ENCODE data around the gene LRMDA.

The LRMDA gene

DNA sequence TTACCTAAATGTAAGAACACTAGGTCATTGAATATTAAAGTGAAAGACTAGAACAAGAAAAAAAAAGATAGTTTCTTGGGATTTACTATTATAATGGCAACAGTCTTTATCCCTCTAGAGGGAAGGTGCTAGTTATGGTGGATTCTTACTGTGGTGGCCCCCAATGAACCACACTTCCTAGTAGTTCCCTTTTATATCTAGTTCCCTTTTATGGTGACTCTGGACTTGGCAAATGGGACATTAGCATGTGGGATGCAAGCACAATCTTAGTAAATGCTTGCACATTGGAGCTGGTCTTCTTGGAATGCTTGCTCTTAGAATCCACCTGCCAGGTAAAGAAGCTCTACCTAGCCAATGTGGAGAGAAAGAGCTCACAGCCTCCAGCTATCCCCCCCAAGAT lies 430.2 kb downstream of the LRMDA start:
- DNase-seq = no peak
- Histone ChIP-seq H3K4me3 (ENCODE audit: low read length) (no peak overlapping the region), H4K8ac (ENCODE audit: low read depth, low read length) (no peak overlapping the region), H3K79me2 (ENCODE audit: control insufficient read depth, insufficient read depth, low read length) (no peaks in the 10 kb centered on the region), H3K36me3 (ENCODE audit: control insufficient read depth, insufficient read depth, low read length) (no peaks in the 10 kb centered on the region), H3K18ac (ENCODE audit: low read length) (no peak overlapping the region), H2BK120ac (ENCODE audit: low read depth, low read length) (no peak overlapping the region), H2AK5ac (ENCODE audit: low read length) (no peak overlapping the region), H3K4ac (ENCODE audit: low read depth, low read length) (no peak overlapping the region), H3K23ac (ENCODE audit: low read length) (no peak overlapping the region), H3K9ac (ENCODE audit: low read length) (no peak overlapping the region), H3K56ac (ENCODE audit: low read length) (no peak overlapping the region), H3K4me2 (ENCODE audit: low read length) (no peak overlapping the region), H3K27me3 (ENCODE audit: insufficient read depth, low read length, poor library complexity) (no peaks in the 10 kb centered on the region), H2BK5ac (ENCODE audit: low read length) (no peak overlapping the region), H3K79me1 (ENCODE audit: low read length) (no peaks in the 10 kb centered on the region), H2BK15ac (replicated peaks; ENCODE audit: low read depth) (no peak overlapping the region), H3K27ac (ENCODE audit: low read depth, low read length) (no peak overlapping the region), H4K5ac (ENCODE audit: low read length) (no peak overlapping the region), H3K4me1 (ENCODE audit: control insufficient read depth, low read depth, low read length) (no peaks in the 10 kb centered on the region)

DNA sequence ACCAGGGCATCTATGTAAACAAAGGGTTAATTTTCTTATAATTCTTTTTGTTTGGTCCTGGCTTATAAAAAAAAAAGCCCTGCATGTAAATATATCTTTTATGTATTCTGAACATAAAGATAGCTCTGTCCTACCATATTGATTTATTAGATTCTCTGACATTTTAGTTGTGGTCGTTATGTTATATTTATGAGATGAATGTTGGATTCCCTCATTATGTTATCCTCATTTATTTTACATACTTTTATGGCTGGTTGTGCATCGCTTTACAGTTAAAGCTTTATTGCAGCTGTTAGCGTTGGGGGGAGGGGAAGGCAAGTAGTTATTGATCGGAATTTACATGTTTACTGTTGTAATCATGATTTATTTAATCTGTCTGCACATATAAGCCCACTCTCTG lies 431.5 kb downstream of the LRMDA start:
- Histone ChIP-seq H3K56ac (ENCODE audit: low read length) (no peak overlapping the region), H3K36me3 (ENCODE audit: control insufficient read depth, insufficient read depth, low read length) (no peaks in the 10 kb centered on the region), H3K4me3 (ENCODE audit: low read length) (no peak overlapping the region), H3K79me2 (ENCODE audit: control insufficient read depth, insufficient read depth, low read length) (no peaks in the 10 kb centered on the region), H3K4ac (ENCODE audit: low read depth, low read length) (no peak overlapping the region), H3K9ac (ENCODE audit: low read length) (no peak overlapping the region), H3K27ac (ENCODE audit: low read depth, low read length) (no peak overlapping the region), H4K8ac (ENCODE audit: low read depth, low read length) (no peak overlapping the region), H4K5ac (ENCODE audit: low read length) (no peak overlapping the region), H3K18ac (ENCODE audit: low read length) (no peak overlapping the region), H2BK120ac (ENCODE audit: low read depth, low read length) (no peak overlapping the region), H2BK15ac (replicated peaks; ENCODE audit: low read depth) (no peak overlapping the region), H3K23ac (ENCODE audit: low read length) (no peak overlapping the region), H2AK5ac (ENCODE audit: low read length) (no peak overlapping the region), H2BK5ac (ENCODE audit: low read length) (no peak overlapping the region), H3K4me2 (ENCODE audit: low read length) (no peak overlapping the region), H3K4me1 (ENCODE audit: control insufficient read depth, low read depth, low read length) (no peaks in the 10 kb centered on the region), H3K79me1 (ENCODE audit: low read length) (no peaks in the 10 kb centered on the region), H3K27me3 (ENCODE audit: insufficient read depth, low read length, poor library complexity) (no peaks in the 10 kb centered on the region)
- no CpG with 5 or more reads among the region's 4 CpGs for WGBS (ENCODE audit: extremely low coverage, insufficient coverage, low lambda C conversion rate)
- DNase-seq = no peak

DNA sequence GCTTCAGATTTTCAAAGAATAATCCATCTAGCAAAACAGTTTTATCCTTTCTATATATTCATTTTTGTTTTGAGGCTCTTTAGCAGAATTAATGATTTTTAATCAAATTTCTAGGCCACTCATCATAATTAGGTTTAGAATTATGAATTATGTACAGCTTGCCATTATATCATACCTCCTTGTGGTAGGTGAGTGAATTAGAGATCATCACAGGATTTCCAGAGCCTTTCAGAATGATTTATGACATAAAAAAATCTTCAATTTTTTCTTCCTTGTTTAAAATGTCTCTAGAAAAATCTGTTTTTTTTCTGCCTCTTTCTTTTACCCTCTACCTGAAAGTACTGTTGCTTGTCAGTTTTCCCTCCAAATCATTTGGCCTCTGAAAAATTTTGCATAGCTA lies 433.3 kb downstream of the LRMDA start:
- Histone ChIP-seq H4K8ac (ENCODE audit: low read depth, low read length) (no peak overlapping the region), H3K27ac (ENCODE audit: low read depth, low read length) (no peak overlapping the region), H3K4ac (ENCODE audit: low read depth, low read length) (no peak overlapping the region), H3K27me3 (ENCODE audit: insufficient read depth, low read length, poor library complexity) (no peaks in the 10 kb centered on the region), H3K4me2 (ENCODE audit: low read length) (no peak overlapping the region), H4K5ac (ENCODE audit: low read length) (no peak overlapping the region), H2BK5ac (ENCODE audit: low read length) (no peak overlapping the region), H3K9ac (ENCODE audit: low read length) (no peak overlapping the region), H3K4me3 (ENCODE audit: low read length) (no peak overlapping the region), H3K4me1 (ENCODE audit: control insufficient read depth, low read depth, low read length) (no peaks in the 10 kb centered on the region), H3K79me2 (ENCODE audit: control insufficient read depth, insufficient read depth, low read length) (no peaks in the 10 kb centered on the region), H3K23ac (ENCODE audit: low read length) (no peak overlapping the region), H2BK120ac (ENCODE audit: low read depth, low read length) (no peak overlapping the region), H3K56ac (ENCODE audit: low read length) (no peak overlapping the region), H2AK5ac (ENCODE audit: low read length) (no peak overlapping the region), H3K36me3 (ENCODE audit: control insufficient read depth, insufficient read depth, low read length) (no peaks in the 10 kb centered on the region), H2BK15ac (replicated peaks; ENCODE audit: low read depth) (no peak overlapping the region), H3K79me1 (ENCODE audit: low read length) (no peaks in the 10 kb centered on the region), H3K18ac (ENCODE audit: low read length) (no peak overlapping the region)
- no peak for DNase-seq

DNA sequence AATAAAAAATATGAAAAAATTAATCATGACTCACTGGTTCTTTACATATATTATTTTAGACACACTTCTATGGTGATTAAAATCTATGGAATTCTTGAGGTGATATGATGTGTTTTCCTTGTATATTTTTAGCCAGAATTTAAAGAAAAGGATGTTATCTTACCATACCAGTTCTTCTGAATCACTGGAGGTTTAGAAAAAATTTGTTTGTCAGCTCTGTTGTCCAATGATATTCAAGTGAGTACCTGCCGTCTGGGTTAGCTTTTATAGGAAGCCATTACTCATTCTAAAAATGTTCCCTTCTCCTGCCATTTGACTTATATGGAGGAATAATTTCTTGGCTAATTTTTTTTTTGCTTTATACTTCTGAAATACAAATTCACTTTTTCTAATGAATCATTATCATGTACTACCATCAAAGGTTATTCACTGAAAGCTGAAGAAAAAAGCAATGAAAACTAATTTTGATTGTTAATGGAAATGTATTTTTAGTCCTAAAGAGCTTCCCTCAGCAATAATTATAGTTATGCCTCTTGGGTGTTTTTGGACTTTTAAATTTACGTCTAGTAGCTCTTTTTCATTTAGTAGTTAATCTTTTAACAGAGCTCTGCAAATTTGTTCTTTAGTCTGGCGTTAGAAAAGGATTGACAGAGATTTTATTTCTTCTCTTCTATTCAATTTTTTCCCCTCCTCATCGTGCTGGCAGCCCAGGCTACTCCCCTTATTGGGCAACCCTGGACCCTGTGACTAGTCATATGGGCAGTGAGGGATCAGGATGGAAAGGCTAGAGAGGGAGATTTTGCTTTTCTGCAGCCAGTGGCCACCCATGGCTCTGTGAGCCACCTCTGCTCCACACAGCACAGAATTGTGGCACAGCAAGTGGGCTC lies 434.2 kb downstream of the LRMDA start:
- H3K79me2 ChIP-seq (ENCODE audit: control insufficient read depth, insufficient read depth, low read length) = no peaks in the 10 kb centered on the region
- no peak overlapping the region for H4K8ac ChIP-seq (ENCODE audit: low read depth, low read length)
- H3K4me3 ChIP-seq (ENCODE audit: low read length) = no peak overlapping the region
- no peak overlapping the region for H4K5ac ChIP-seq (ENCODE audit: low read length)
- H3K27ac ChIP-seq (ENCODE audit: low read depth, low read length) = no peak overlapping the region
- WGBS (ENCODE audit: extremely low coverage, insufficient coverage, low lambda C conversion rate) = no CpG with 5 or more reads among the region's 4 CpGs
- no peak overlapping the region for H3K18ac ChIP-seq (ENCODE audit: low read length)
- no peaks in the 10 kb centered on the region for H3K27me3 ChIP-seq (ENCODE audit: insufficient read depth, low read length, poor library complexity)
- no peak overlapping the region for H3K4ac ChIP-seq (ENCODE audit: low read depth, low read length)
- no peak overlapping the region for H2BK15ac ChIP-seq (replicated peaks; ENCODE audit: low read depth)
- H3K23ac ChIP-seq (ENCODE audit: low read length) = no peak overlapping the region
- no peak overlapping the region for H3K56ac ChIP-seq (ENCODE audit: low read length)
- H3K79me1 ChIP-seq (ENCODE audit: low read length) = no peaks in the 10 kb centered on the region
- no peaks in the 10 kb centered on the region for H3K4me1 ChIP-seq (ENCODE audit: control insufficient read depth, low read depth, low read length)
- no peak overlapping the region for H3K9ac ChIP-seq (ENCODE audit: low read length)
- H2BK120ac ChIP-seq (ENCODE audit: low read depth, low read length) = no peak overlapping the region
- no peak overlapping the region for H2BK5ac ChIP-seq (ENCODE audit: low read length)
- no peak overlapping the region for H2AK5ac ChIP-seq (ENCODE audit: low read length)
- H3K36me3 ChIP-seq (ENCODE audit: control insufficient read depth, insufficient read depth, low read length) = no peaks in the 10 kb centered on the region
- H3K4me2 ChIP-seq (ENCODE audit: low read length) = no peak overlapping the region
- DNase-seq = no peak

DNA sequence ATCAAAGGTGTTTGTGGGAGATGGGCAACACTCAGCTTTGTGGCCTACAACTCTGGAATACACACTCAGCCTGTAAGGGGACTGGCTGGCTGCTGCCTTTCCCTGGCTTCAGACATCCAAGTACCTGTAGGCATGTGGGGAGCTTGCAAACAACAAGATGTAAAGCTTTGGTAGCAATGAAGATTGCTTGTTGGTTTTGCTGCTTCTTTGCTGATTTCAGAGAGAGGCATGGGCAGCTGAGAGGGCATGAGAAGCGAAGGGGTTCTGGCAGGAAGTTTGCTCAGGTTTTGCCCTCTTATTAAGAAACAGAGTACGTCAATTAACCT lies 434.8 kb downstream of the LRMDA start:
- DNase-seq = no peak
- no peak overlapping the region for H2BK120ac ChIP-seq (ENCODE audit: low read depth, low read length)
- no peak overlapping the region for H3K4ac ChIP-seq (ENCODE audit: low read depth, low read length)

DNA sequence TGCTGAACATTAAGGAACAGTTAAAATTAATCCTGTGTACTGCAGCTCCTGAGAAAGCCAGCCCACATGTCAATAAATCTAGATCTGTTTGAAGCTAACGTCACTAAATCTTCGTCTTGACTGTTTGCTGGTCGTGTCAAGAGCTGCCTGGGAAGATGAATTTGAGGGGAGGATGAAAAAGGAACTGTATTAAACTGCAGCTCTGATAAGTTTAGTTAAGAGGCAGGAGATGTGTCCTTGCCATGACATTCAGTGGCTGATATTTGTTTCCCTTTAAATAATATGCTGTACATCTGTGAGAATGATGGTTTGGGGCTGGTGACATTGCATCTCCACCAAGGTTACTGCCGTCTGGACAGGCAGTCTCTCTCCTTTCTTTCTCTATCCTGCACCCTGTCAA lies 435.3 kb downstream of the LRMDA start:
- no peak overlapping the region for H3K23ac ChIP-seq (ENCODE audit: low read length)
- no peaks in the 10 kb centered on the region for H3K36me3 ChIP-seq (ENCODE audit: control insufficient read depth, insufficient read depth, low read length)
- no peaks in the 10 kb centered on the region for H3K79me1 ChIP-seq (ENCODE audit: low read length)
- no peak overlapping the region for H3K27ac ChIP-seq (ENCODE audit: low read depth, low read length)
- WGBS (ENCODE audit: extremely low coverage, insufficient coverage, low lambda C conversion rate) = no CpG with 5 or more reads among the region's 4 CpGs
- no peak overlapping the region for H3K9ac ChIP-seq (ENCODE audit: low read length)
- H3K79me2 ChIP-seq (ENCODE audit: control insufficient read depth, insufficient read depth, low read length) = no peaks in the 10 kb centered on the region
- no peak overlapping the region for H2BK5ac ChIP-seq (ENCODE audit: low read length)
- H2BK15ac ChIP-seq (replicated peaks; ENCODE audit: low read depth) = no peak overlapping the region
- H2BK120ac ChIP-seq (ENCODE audit: low read depth, low read length) = no peak overlapping the region
- no peak overlapping the region for H2AK5ac ChIP-seq (ENCODE audit: low read length)
- no peak overlapping the region for H3K4me3 ChIP-seq (ENCODE audit: low read length)
- H3K4ac ChIP-seq (ENCODE audit: low read depth, low read length) = no peak overlapping the region
- no peaks in the 10 kb centered on the region for H3K4me1 ChIP-seq (ENCODE audit: control insufficient read depth, low read depth, low read length)
- no peak overlapping the region for H3K18ac ChIP-seq (ENCODE audit: low read length)
- no peak for DNase-seq
- no peak overlapping the region for H4K8ac ChIP-seq (ENCODE audit: low read depth, low read length)
- no peak overlapping the region for H4K5ac ChIP-seq (ENCODE audit: low read length)
- H3K4me2 ChIP-seq (ENCODE audit: low read length) = no peak overlapping the region
- H3K27me3 ChIP-seq (ENCODE audit: insufficient read depth, low read length, poor library complexity) = no peaks in the 10 kb centered on the region
- H3K56ac ChIP-seq (ENCODE audit: low read length) = no peak overlapping the region

More for the DNA sequence above, 434.8 kb downstream of the LRMDA start:
- H3K56ac ChIP-seq (ENCODE audit: low read length) = no peak overlapping the region
- no peaks in the 10 kb centered on the region for H3K27me3 ChIP-seq (ENCODE audit: insufficient read depth, low read length, poor library complexity)
- no peaks in the 10 kb centered on the region for H3K36me3 ChIP-seq (ENCODE audit: control insufficient read depth, insufficient read depth, low read length)
- no CpG with 5 or more reads among the region's 2 CpGs for WGBS (ENCODE audit: extremely low coverage, insufficient coverage, low lambda C conversion rate)
- H3K23ac ChIP-seq (ENCODE audit: low read length) = no peak overlapping the region
- no peaks in the 10 kb centered on the region for H3K4me1 ChIP-seq (ENCODE audit: control insufficient read depth, low read depth, low read length)
- H4K5ac ChIP-seq (ENCODE audit: low read length) = no peak overlapping the region
- H3K9ac ChIP-seq (ENCODE audit: low read length) = no peak overlapping the region
- no peak overlapping the region for H4K8ac ChIP-seq (ENCODE audit: low read depth, low read length)
- no peak overlapping the region for H3K18ac ChIP-seq (ENCODE audit: low read length)
- H3K79me1 ChIP-seq (ENCODE audit: low read length) = no peaks in the 10 kb centered on the region
- no peak overlapping the region for H3K4me2 ChIP-seq (ENCODE audit: low read length)
- H2BK15ac ChIP-seq (replicated peaks; ENCODE audit: low read depth) = no peak overlapping the region
- H2AK5ac ChIP-seq (ENCODE audit: low read length) = no peak overlapping the region
- H2BK5ac ChIP-seq (ENCODE audit: low read length) = no peak overlapping the region
- no peak overlapping the region for H3K27ac ChIP-seq (ENCODE audit: low read depth, low read length)
- H3K79me2 ChIP-seq (ENCODE audit: control insufficient read depth, insufficient read depth, low read length) = no peaks in the 10 kb centered on the region
- no peak overlapping the region for H3K4me3 ChIP-seq (ENCODE audit: low read length)
